Osteocyte (in vitro differentiated cells): ENCODE data around the gene PILRA. TPM values are rescaled to one million over a fixed set of nuclear protein-coding genes. Genes with fewer than 3 reads are reported as not detected.

ENCODE experiments used
- DNase-seq: peaks from one replicate; pipeline ENCODE4 v3.0.0; 2021; ENCODE audit warnings: mixed read lengths; ENCODE audit not compliant: unreplicated experiment; ENCODE audit errors: extremely low spot score
- H3K27ac Mint-ChIP-seq: one replicate; pipeline ENCODE4 v1.8.0; 2021; ENCODE audit warnings: mild to moderate bottlenecking, mixed read lengths; ENCODE audit not compliant: unreplicated experiment
- H3K27me3 Mint-ChIP-seq: one replicate; pipeline ENCODE4 v1.8.0; 2021; ENCODE audit warnings: mixed read lengths; ENCODE audit not compliant: unreplicated experiment
- H3K36me3 Mint-ChIP-seq: one replicate; pipeline ENCODE4 v1.8.0; 2021; ENCODE audit warnings: mixed read lengths; ENCODE audit not compliant: unreplicated experiment
- H3K4me1 Mint-ChIP-seq: one replicate; pipeline ENCODE4 v1.8.0; 2021; ENCODE audit warnings: mixed read lengths; ENCODE audit not compliant: unreplicated experiment
- H3K4me3 Mint-ChIP-seq: one replicate; pipeline ENCODE4 v1.8.0; 2021; ENCODE audit warnings: mild to moderate bottlenecking, moderate library complexity, mixed read lengths; ENCODE audit not compliant: unreplicated experiment
- H3K9me3 Mint-ChIP-seq: one replicate; pipeline ENCODE4 v1.8.0; 2021; ENCODE audit warnings: mixed read lengths; ENCODE audit not compliant: unreplicated experiment
- CTCF ChIP-seq: fragments of 200-600 bp; sonication (generic); IDR thresholded peaks from 2 replicates; pipeline ENCODE4 v1.5.0; 2021; ENCODE audit warnings: antibody characterized with exemption, mild to moderate bottlenecking, moderate library complexity
- total RNA-seq: library from RNA; stranded (reverse); gene quantifications from 2 replicates; pipeline ENCODE4 v1.2.1, GENCODE V29; 2021

PILRA gene
- total RNA-seq, 1 donor from 2014 or later: 2.5 TPM

GRCh38 chr7:100400041-100400440 lies 26.8 kb downstream of the PILRA start:
- Mint-ChIP-seq H3K27ac (no peak overlapping the region), H3K9me3 (no peaks in the 10 kb centered on the region), H3K4me3 (no peak overlapping the region), H3K4me1 (no peaks in the 10 kb centered on the region), H3K27me3 (peaks cover 36% of the 10 kb centered on the region), H3K36me3 (peaks cover 6% of the 10 kb centered on the region)
- no peak for TF ChIP-seq CTCF
- no peak for DNase-seq

- TF ChIP-seq CTCF: no peak
- Mint-ChIP-seq H3K4me3 (no peak overlapping the region), H3K9me3 (no peaks in the 10 kb centered on the region), H3K27ac (no peak overlapping the region), H3K4me1 (no peaks in the 10 kb centered on the region), H3K27me3 (peaks cover 34% of the 10 kb centered on the region), H3K36me3 (peaks cover 6% of the 10 kb centered on the region)
- DNase-seq: no peak
Observed at GRCh38 chr7:100400656-100401055, 27.4 kb downstream of the PILRA start.

- H3K36me3 Mint-ChIP-seq: peaks cover 6% of the 10 kb centered on the region
- H3K4me3 Mint-ChIP-seq: no peak overlapping the region
- no peaks in the 10 kb centered on the region for H3K4me1 Mint-ChIP-seq
- no peak for TF ChIP-seq CTCF
- H3K27me3 Mint-ChIP-seq: peaks cover 43% of the 10 kb centered on the region
- no peak overlapping the region for H3K27ac Mint-ChIP-seq
- no peak for DNase-seq
- H3K9me3 Mint-ChIP-seq: no peaks in the 10 kb centered on the region
Observed at GRCh38 chr7:100401811-100402210, 28.5 kb downstream of the PILRA start.

- TF ChIP-seq CTCF: no peak
- Mint-ChIP-seq H3K27ac (no peak overlapping the region), H3K9me3 (no peaks in the 10 kb centered on the region), H3K27me3 (peaks cover 44% of the 10 kb centered on the region), H3K4me1 (no peaks in the 10 kb centered on the region), H3K36me3 (peaks cover 6% of the 10 kb centered on the region), H3K4me3 (no peak overlapping the region)
- no peak for DNase-seq
Observed at GRCh38 chr7:100402241-100402640, 29.0 kb downstream of the PILRA start.

GRCh38 chr7:100406767-100407166 lies 33.5 kb downstream of the PILRA start:
- DNase-seq: no peak
- H3K4me1 Mint-ChIP-seq: no peaks in the 10 kb centered on the region
- no peak overlapping the region for H3K27ac Mint-ChIP-seq
- no peaks in the 10 kb centered on the region for H3K9me3 Mint-ChIP-seq
- H3K4me3 Mint-ChIP-seq: no peak overlapping the region
- H3K36me3 Mint-ChIP-seq: peaks cover 3% of the 10 kb centered on the region
- no peak for TF ChIP-seq CTCF
- H3K27me3 Mint-ChIP-seq: peaks cover 22% of the 10 kb centered on the region
